GM18868 (cell line): ENCODE measurements around the gene NOD2.

Experiments used
- ATAC-seq: cut with Tn5 transposase; IDR thresholded peaks from one replicate; pipeline ENCODE4 v1.9.1; 2021; ENCODE audit warnings: mild to moderate bottlenecking, moderate library complexity; ENCODE audit not compliant: unreplicated experiment

The NOD2 gene

DNA sequence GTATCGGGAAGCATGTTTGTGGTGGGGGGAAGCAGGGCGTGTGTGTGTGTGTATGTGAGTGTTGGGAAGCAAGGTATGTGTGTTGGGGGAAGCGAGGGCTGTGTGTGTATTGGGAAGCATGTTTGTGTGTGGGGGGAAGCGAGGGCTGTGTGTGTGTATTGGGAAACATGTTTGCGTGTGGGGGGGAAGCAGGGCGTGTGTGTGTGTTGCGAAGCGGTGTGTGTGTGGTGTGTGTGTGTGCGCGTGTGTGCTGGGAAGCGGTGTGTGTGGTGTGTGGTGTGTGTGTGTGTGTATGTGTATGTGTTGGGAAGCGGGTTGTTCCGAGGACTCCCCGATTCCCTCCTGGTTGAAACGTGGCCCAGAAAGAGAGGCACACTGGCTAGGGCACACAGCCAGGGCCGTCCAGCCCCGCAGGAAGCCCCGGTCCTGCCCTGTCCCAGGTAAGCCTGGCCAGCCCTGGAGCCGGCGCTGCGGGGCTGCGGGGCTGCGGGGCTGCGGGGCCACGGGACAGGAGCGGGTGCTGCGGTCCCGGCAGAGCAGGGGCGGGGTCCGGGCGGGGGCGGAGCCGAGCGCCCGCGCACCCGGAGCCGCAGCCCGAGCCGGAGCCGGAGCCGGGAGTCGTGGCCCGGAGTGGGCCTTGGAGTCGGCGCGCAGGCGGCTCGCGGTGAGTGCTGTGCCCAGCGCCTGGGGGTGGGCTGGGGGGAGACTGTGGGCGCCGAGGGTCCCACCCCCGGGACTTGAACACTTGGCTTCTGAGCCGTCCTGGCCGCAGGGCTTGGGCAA is at the start of gene NOD2:
Gene NOD2 (plus strand): TSS at position 608 of the 783 bp plus-strand sequence. CDS start 5,890 bp downstream, outside the sequence.
- ATAC-seq, result no peak

DNA sequence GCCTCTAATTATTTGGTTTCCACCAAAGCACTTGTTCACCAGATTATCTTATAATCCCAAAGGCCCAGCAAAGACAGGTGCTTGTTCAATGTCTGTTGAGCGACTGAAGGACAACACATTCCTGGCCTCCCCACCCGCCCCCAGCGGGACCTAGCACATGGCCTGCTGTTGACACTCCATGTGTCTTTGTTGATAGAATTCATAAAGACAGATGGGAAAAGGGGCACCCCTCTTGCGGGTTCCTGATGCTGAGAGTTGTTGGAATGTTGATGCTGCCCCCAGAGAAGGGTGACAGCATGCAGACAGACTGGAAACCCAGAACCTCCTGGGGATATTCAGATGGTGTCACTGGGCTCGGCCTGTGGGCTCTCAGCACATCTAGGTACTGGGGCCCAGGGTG is 49.2 kb upstream of the NOD2 start:
- ATAC-seq, result no peak

DNA sequence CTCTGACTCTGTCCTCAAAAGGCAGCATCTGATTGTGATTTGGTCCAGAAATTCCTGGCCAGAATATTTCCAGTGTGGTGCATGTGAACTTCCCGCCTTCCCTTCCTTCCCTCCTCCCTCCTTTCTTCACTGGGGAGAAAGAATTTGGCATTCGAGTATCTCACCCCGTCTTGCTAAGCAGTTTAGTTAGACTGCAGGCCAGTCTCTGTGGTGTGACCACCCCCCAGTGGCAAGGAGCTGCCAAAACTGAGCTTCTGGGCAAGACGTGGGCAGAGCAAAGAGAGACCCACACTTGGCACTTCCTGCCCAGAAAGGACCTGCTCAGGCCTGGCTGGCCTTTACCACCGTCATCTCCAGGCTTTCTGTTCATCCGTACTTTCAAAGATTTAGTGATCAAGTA is 48.7 kb upstream of the NOD2 start:
- no peak for ATAC-seq

DNA sequence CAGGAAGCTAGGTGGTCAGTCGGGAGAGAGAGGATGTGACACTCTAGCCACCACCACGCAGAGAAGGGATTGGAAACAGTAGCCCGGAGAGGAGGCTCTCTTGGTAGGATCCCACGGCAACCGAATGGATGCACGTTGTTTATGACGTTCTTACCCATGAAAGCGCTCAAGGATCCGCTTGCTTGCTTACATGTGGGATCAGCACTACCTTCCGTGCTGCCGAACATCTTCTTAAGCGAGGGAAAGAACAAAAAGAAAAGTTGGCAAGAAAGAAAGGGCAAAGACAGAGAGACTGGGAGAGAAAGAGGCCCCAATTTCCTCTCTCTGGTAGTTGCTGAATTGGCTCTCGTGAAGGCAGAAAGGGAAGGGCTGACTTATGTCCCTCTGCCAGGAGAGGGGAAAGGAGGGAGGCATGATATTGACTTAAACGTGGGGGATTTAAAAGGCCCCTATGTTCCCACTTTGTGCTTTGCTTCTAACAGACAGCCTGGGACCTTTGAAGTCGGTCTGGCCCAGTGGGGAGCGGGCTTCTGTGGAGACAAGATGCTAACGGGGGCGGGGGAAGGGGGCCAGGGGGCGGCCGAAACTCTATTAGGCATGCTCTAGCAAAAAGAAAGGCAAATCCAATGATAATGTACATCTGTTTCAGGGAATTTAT is 47.7 kb upstream of the NOD2 start:
- no peak for ATAC-seq

DNA sequence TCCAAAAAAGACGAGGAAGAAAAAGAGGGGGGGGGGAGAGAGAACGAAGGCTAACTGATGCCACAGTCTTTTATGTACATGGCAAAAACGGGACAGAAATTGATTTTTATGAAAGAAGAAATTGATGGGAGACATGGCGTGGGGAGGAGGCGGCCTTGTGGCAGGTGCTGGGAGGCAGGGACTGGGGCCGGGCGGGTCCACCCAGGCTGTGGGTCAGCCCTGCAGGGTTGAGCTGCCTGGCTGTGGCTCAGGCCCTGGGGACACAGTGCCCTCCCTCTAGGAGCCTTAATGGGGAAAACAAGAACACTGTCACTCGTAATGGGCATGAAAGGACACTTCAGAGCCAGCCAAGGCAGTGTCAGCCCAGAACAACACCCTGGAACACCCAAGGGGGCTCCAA is 47.1 kb upstream of the NOD2 start:
- no peak for ATAC-seq

DNA sequence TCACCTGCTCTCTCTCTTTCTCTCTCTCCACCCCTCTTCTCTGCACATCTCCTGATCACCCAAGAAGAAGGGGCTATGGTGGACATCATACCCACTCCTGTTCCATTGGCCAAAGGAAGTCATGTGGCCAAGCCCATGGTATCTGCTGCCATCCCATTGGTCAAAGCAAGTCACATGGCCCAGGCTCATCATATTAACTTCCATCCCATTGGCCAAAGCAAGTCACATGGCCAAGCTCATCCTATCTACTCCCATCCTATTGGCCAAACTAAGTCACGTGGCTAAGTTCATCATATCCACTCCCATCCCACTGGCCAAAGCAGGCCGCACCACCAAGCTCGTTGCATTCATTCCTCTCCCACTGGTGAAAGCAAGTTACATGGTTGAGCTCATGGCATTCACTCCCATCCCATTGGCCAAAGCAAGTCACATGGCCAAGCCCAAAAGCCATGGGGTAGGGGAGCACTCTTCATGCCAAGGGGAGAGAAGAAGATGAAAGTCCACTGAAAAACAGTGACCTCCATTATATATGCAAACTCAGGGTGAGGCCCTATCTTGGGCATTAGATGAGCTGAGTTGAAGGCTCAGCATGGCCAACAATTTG is 41.5 kb upstream of the NOD2 start:
- ATAC-seq, result no peak

DNA sequence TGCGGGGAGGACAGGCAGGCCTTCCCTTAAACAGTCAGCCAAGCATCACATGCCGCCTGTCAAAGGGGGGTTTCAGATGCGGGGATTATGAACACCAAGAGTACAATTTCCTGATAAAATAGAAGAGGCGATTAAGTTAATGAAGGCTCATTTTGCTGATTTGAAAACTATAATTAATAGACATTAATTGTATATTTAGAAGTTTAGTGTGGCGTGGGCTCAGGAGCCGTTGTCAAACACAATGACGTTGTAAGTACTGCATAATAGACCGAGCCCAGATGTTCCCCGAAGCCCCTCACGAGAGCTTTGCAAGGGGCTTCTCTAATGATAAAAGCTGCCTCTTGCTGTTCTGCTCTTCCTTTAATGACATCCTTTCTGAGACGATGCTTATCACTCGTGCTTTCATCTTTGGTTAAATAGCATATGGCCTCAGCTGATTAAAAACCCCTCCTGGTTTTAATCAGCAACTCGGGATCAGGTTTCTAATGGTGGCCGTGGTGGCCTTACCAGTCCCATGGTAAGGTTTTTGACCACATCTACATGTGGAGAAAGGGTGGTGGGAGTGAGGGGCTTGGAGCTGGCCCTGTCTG is 40.5 kb upstream of the NOD2 start:
- no peak for ATAC-seq

DNA sequence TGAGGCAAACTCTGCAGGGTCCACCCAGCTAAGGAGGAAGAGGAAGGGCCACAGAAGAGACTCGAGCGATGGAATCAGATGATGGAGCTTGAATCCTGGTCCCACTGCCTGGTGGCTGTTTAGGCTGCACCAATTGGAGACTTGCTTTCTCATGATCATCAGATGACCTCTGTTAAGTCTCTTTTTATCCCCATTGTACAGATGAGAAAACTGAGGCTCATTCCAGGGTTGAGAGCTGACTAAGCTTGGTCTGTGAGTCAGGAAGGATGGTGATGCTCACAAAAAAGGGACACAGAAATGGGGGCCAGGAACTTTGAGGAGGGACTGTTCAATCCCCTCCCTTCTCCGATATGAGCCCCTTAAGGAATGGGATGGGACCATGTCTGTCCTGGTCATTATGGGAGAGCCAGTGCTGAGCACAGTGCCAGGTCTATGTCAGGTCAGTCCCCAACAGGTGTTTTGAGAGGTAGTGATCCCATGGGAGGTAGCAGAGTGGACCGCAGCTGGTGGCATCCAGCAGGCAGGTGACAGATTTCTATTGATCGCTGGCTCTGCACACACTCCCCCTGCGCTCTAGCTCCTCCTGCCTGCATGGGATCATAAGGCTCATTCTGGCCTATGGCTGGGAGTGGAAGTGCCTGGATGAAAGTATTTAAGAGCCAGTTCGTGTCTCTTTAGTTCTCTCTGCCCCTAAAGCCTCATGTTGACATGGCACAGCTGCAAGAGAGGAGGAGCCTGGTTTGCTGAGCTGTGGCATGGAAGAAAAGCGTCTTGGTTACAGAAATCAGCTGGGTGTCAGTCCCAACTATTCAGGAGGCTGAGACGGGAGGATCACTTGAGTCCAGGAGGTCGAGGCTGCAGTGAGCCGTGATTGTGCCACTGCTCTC is 39.5 kb upstream of the NOD2 start:
- no peak for ATAC-seq

DNA sequence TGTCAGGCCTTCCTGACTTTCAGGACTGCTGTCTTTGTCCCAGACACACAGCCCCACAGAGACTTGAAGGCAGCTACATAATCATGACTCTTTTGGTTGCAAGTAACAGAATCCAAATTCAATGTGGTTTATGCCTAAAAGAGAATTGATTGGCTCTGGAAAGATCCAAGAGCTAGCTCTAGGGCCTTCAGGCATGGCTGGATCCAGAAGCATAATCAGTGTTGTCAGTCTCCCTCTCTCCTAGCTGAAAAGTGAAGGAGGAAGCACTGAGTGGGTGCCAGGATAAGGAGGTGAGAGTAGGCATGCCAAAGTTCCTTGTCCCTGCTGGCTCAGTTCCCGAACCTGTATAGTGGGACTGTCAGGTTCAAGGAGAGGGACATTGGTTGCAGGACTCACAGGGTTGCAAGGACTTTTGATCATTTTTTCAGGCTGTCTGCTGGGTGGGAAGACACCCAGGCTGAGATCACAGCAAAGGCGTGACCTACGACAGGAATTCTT is 37.8 kb upstream of the NOD2 start:
- ATAC-seq, result no peak

DNA sequence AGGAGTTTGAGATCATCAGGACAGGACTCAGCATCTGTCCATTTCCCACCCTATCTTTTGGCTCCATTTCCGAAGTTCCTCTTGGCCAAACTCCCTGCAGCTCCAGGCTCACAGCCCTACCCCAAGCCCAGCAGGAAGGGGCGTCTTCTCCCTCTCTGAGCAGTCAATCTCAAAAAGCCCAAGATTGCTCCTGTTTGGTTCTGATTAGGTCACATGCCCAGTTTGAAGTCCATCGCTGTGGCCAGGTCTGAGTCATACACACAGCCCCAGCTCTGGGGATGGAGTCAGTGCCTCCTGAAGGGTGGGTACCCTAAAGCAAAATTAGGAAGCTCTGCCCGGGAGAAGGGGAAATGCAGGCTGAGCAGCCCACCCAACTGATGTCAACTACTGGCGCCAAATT is 36.2 kb upstream of the NOD2 start:
- no peak for ATAC-seq

DNA sequence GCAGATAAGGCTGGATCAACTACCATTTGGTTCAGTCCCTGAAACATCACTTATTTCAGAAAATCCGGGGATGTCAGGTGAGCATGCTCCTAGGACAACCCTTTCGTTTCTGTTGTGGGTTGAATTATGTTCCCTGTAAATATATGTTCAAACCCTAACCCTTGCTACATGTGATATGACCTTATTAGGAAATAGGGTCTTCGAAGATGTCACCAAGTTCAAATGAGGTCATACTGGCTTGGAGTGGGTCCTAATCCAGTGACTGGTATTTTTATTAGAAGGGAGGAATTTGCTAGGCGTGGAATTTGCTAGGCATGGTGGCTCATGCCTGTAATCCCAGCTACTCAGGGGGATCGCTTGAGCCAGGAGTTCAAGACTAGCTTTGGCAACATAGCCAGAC is 33.6 kb upstream of the NOD2 start:
- no peak for ATAC-seq

DNA sequence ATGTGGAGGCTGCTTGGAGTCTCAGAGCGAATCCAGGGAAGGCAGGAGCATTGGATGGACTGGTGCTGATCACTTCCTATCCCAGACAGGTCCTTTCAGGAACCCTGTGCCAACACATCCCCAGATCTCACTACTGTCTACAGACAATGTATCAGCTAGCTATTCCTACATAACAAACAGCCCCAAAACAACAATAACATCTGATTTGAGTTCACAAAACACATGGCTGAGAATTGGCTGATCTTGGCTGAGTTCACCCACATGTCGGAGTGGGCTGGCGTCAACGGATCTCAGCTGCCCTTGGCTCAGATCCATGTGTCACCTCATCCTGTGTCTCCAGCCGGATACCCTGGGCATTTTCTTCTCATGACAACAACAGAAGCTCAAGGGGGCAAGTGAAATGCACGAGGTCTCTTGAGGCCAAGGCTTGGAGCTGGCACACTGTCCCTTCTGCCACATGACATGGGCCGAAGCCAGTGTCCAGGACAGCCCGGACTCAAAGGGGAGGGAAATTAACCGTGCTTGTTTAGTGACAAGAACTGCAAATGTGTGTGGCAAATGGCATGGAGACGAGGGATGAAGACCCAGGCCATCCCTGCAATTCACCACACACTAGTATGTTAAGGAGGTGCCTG is 31.0 kb upstream of the NOD2 start:
- ATAC-seq, result no peak

DNA sequence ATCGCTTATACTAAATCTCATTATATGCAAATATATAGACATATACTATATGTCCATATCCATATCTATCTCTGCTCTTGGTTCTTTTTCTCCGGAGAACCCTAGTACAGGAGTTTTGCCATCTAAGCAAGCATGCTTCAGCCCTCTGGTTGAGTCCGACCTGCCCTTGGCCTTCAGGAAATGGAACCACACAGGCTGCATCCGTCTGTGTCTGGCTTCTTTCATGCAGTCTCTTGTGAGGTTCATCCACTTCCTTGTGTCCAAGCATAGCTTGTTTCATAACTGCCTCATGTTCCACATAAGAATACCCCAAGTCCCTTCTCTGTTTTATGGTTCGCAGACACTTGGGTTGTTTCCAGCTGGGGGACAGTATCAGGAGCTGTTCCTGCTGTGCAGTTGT is 29.1 kb upstream of the NOD2 start:
- no peak for ATAC-seq

DNA sequence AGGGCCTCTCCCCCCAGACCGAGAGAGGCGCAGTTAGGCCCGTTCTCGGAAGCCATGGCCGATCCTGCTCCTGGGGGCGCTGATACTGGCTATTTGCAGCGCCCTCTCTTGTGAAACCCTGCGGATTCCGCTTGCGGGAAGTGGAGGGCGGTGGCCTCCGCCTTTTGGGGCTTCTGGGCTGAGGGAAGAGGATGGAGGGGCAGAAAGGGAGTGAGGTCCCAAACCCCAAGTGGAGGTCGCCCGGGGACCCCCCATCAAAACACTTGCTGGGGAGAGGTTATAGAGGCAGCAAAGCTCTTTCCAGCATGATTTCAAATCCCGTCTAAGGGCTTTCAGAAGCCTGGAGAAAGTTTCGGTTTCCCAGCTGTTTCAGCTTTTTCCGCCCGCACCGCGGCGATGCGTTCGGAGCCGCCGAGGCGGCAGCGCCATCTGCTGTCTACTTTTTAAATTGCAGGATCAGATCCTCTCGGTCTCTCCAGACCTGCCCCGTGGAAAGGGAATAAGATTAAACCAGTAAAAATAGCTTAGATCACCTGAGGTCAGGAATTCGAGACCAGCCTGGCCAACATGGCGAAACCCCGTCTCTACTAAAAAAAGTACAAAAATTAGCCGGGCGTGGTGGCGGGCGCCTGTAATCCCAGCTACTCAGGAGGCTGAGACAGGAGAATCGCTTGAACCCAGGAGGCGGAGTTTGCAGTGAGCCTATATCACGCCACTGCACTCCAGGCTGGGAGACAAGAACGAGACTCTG is 28.1 kb upstream of the NOD2 start:
- no peak for ATAC-seq

DNA sequence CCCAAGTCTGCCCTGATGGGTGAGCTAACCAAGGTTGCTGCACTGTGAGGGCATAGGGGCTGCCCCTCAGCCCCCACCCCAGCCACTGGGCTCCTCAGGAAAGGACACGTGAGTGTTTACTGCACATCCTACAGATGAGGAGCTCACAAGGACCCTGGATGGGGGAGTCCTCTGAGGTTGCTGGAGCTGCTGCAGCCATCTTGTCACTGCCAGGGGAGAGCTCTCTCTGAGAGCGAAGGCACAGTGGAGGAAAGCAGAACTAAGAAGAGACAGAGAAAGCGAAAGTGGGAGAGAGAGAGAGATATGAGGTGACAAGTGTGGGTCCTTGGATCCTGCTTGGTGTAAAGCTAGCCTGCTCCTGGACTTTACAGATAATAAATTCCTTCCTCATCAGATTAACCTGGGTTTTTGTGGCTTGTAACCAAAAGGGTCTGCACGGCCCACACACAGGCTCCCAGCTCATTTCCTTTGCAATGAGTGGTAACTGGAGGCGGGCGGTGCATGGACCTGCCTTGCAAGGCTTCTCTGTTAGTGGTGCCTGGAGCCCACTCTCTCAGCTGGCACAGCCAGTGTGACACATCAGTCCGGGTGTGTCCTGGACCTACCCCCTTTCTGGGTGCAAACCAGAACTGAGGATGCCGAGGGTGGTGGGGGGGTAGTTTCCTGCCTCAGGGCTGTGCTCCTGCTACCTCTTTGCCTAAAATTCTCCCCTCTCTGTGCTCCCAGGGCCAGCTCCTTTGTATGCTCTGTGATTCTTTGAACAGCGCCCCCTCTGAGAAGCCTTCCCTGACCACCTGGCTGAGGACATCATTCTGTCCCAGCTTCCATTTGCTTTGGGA is 26.5 kb upstream of the NOD2 start:
- peak; percentile 87 for ATAC-seq

DNA sequence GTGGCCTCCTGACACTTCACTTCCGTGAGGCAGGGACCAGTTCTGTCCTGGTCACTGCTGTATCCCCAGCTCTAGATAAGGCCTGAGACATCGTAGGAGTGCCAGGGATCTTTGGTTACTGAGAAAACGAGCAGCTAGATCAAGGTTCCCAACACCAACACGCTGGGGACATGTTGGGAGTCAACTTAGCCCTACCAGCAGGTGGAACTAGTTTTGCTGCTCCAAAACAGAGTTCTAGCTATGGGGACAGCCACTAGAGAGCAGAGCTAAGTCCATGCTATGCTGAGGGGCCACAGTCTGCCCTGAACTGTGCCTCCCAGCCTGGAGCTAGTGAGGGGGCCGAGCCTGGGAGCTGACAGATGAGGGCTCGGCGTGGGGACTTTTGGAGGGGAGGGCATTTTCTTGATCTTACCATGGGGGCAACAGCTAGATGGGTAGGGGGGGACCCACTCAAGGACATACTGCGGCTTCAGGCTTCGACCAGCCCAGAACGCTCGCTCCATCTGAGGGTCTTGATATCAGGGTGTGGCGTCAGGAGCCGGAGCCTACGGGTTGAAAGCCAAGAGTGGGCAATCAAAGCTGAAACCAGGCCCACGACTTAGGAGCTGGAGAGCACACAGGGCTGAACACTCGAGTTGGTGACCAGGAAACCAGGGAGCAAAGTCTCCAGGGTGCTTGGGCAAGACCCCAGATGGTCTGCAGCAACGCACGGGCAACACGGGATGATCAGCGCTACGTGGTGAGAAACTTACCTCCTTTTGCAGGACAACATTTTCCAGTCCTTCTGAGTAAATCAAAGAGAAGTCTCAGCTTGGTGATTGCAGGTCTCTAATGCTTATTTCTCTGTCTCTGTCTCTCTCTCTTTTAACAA is 25.7 kb upstream of the NOD2 start:
- ATAC-seq, result no peak

DNA sequence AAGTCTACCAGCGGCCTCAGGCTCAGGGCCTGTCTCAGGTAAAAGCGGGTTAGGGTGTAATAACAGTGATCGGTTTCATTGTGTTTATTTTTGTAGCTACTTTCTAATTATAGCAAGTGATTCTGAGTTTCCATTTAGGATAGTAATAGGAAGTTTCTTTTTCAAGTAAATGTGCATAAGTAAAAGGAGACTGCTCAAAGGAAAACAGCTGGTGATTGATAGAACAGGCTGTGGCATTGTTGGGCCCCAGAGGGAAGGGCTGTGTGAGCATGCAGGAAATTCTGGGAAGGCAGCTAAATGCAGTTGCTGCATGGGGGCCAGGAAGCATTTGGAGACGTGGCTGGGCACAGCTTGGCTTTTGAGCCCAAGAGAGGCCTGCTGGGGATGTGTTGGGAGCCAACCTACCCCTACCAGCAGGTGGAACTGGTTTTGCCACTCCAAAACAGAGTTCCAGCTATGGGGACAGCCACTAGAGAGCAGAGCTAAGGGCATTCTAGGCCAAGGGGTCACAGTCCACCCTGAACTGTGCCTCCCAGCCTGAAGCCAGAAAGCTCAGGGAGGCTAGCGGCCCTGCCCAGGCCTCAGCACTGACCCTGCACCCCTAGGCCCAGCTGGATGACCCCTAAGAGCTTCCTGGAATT is 24.9 kb upstream of the NOD2 start:
- ATAC-seq, result no peak
